DOHH2 (cell line): ENCODE measurements around the gene CES3.

ENCODE experiments used
- H3F3A ChIP-seq: fragments of 200-600 bp; sonication (generic), shearing (Covaris generic); 2 replicates; pipeline ENCODE4 v1.6.0; 2016; ENCODE audit warnings: antibody characterized with exemption, mild to moderate bottlenecking; ENCODE audit not compliant: control insufficient read depth, insufficient read depth
- H3K27ac ChIP-seq: fragments of 200-600 bp; sonication (generic); 2 replicates; pipeline ENCODE4 v1.5.1; 2014; ENCODE audit warnings: low read depth, mild to moderate bottlenecking, low read length, moderate library complexity
- H3K27me3 ChIP-seq: fragments of 200-600 bp; sonication (generic); 2 replicates; pipeline ENCODE4 v1.6.1; 2014; ENCODE audit warnings: mild to moderate bottlenecking, low read length, mixed read lengths; ENCODE audit not compliant: control insufficient read depth
- H3K36me3 ChIP-seq: fragments of 200-600 bp; sonication (generic); 2 replicates; pipeline ENCODE4 v1.6.1; 2014; ENCODE audit warnings: mild to moderate bottlenecking, low read length, moderate library complexity, mixed read lengths; ENCODE audit not compliant: control insufficient read depth
- H3K4me1 ChIP-seq: fragments of 200-600 bp; sonication (generic); 2 replicates; pipeline ENCODE4 v1.6.1; 2014; ENCODE audit warnings: mild to moderate bottlenecking, low read length, mixed read lengths; ENCODE audit not compliant: control insufficient read depth
- H3K4me2 ChIP-seq: fragments of 200-600 bp; sonication (generic); 2 replicates; pipeline ENCODE4 v1.6.0; 2014; ENCODE audit warnings: mild to moderate bottlenecking, low read length, moderate library complexity
- H3K4me3 ChIP-seq: fragments of 200-600 bp; sonication (generic); 2 replicates; pipeline ENCODE4 v1.5.1; 2014; ENCODE audit warnings: mild to moderate bottlenecking, low read length, mixed read lengths
- H3K79me2 ChIP-seq: fragments of 200-600 bp; sonication (generic); 2 replicates; pipeline ENCODE4 v1.6.1; 2014; ENCODE audit warnings: mild to moderate bottlenecking, low read length, mixed read lengths; ENCODE audit not compliant: control insufficient read depth
- H3K9me2 ChIP-seq: fragments of 200-600 bp; sonication (generic); replicated peaks from 2 replicates; pipeline ENCODE4 v1.6.1; 2014; ENCODE audit warnings: mild to moderate bottlenecking, low read length, mixed read lengths; ENCODE audit not compliant: control insufficient read depth
- H3K9me3 ChIP-seq: fragments of 200-600 bp; sonication (generic); 2 replicates; pipeline ENCODE4 v1.6.1; 2014; ENCODE audit warnings: antibody characterized with exemption, low read length, mixed read lengths; ENCODE audit not compliant: control insufficient read depth, insufficient read depth
- H4K20me1 ChIP-seq: fragments of 200-600 bp; sonication (generic); 2 replicates; pipeline ENCODE4 v1.6.0; 2014; ENCODE audit warnings: low read depth, mild to moderate bottlenecking, antibody characterized with exemption, low read length, moderate library complexity; ENCODE audit not compliant: control insufficient read depth, insufficient read depth
- CTCF ChIP-seq: fragments of 200-600 bp; sonication (generic); IDR thresholded peaks from one replicate; pipeline ENCODE4 v1.5.1; 2014; ENCODE audit warnings: antibody characterized with exemption, mild to moderate bottlenecking, low read depth, low read length; ENCODE audit not compliant: poor library complexity, severe bottlenecking
- EZH2phosphoT487 ChIP-seq: fragments of 200-600 bp; sonication (generic); IDR thresholded peaks from 2 replicates; pipeline ENCODE4 v1.6.1; 2017; ENCODE audit warnings: borderline replicate concordance, mild to moderate bottlenecking, antibody characterized with exemption, low read length, moderate library complexity, mixed read lengths

Gene CES3

GRCh38 chr16:67001726-67002125 lies 40.7 kb downstream of the CES3 start:
- Histone ChIP-seq H3K9me2 (no peaks in the 10 kb centered on the region), H3F3A (no peaks in the 10 kb centered on the region), H3K27me3 (peaks cover 21% of the 10 kb centered on the region), H3K9me3 (no peaks in the 10 kb centered on the region), H3K4me3 (no peak overlapping the region), H3K4me1 (peaks cover 11% of the 10 kb centered on the region), H3K27ac (no peak overlapping the region), H3K36me3 (no peaks in the 10 kb centered on the region), H3K4me2 (no peak overlapping the region), H4K20me1 (no peaks in the 10 kb centered on the region), H3K79me2 (no peaks in the 10 kb centered on the region)
- TF ChIP-seq EZH2phosphoT487 (no peak), CTCF (no peak)

GRCh38 chr16:67006930-67007658 lies 46.0 kb downstream of the CES3 start:
- Histone ChIP-seq H3K36me3 (no peaks in the 10 kb centered on the region), H3K9me3 (no peaks in the 10 kb centered on the region), H3K27me3 (peaks cover 6% of the 10 kb centered on the region; the same call in 1 of the 2 replicates), H3K4me3 (no peak overlapping the region), H3K9me2 (no peaks in the 10 kb centered on the region), H3F3A (no peaks in the 10 kb centered on the region), H3K4me2 (no peak overlapping the region), H3K79me2 (no peaks in the 10 kb centered on the region), H3K4me1 (no peaks in the 10 kb centered on the region), H3K27ac (no peak overlapping the region), H4K20me1 (no peaks in the 10 kb centered on the region)
- TF ChIP-seq CTCF (no peak), EZH2phosphoT487 (no peak)

- no peaks in the 10 kb centered on the region for H3F3A ChIP-seq
- H3K27ac ChIP-seq = no peak overlapping the region
- H3K9me2 ChIP-seq = no peaks in the 10 kb centered on the region
- no peaks in the 10 kb centered on the region for H3K79me2 ChIP-seq
- no peak overlapping the region for H3K4me3 ChIP-seq
- peaks cover 9% of the 10 kb centered on the region for H3K27me3 ChIP-seq
- peaks cover 11% of the 10 kb centered on the region for H3K4me1 ChIP-seq
- no peaks in the 10 kb centered on the region for H4K20me1 ChIP-seq
- H3K4me2 ChIP-seq = no peak overlapping the region
- H3K36me3 ChIP-seq = no peaks in the 10 kb centered on the region
- no peak for TF ChIP-seq CTCF
- no peak for TF ChIP-seq EZH2phosphoT487
- no peaks in the 10 kb centered on the region for H3K9me3 ChIP-seq
Measured at GRCh38 chr16:67009158-67009557, 48.1 kb downstream of the CES3 start.
